T-cell (primary cell): ENCODE results near the gene NAPG. TPM values are rescaled to one million over a fixed set of nuclear protein-coding genes. Genes with fewer than 3 reads are reported as not detected.
A peak's percentile ranks its signal among the peaks of the same experiment; 100 is the strongest.

ENCODE experiments used
- ATAC-seq, 4 experiments: fragments of 200-7000 bp in 3 of 4; fragments of 150-1000 bp in 1 of 4; cut with Tn5 transposase; replicated peaks in 1 of 4; 1 replicate in 3 of 4; 2 replicates in 1 of 4; pipeline ENCODE4 v1.10.0; 2021; ENCODE audit warnings: moderate library complexity in 3 of 4, mild to moderate bottlenecking in 2 of 4, moderate number of reproducible peaks in 1 of 4
- CTCF ChIA-PET, 2 donors: fragments of 300-600 bp; sonication (Branson Sonifier 250); formaldehyde crosslinking; loops; one replicate each; lab custom pipeline; 2022; ENCODE audit warnings: antibody characterized with exemption in 2 of 2; lab: Charles Lee
- POLR2A ChIA-PET, 2 donors: fragments of 300-600 bp; sonication (Branson Sonifier 250); formaldehyde crosslinking; loops; one replicate each; lab custom pipeline; 2022; ENCODE audit warnings: antibody characterized with exemption in 2 of 2; lab: Charles Lee
- DNase-seq, 35 experiments: peaks; one replicate each; pipeline versions ENCODE4 v3.0.0 to v3.0.0-alpha.2; 2013 to 2023
- H3K27ac ChIP-seq: one replicate; pipeline ENCODE4 v1.5.1; 2013; ENCODE audit warnings: low read length
- H3K27me3 ChIP-seq, 2 experiments: replicated peaks in 1 of 2; 1 replicate in 1 of 2; 2 replicates in 1 of 2; pipeline versions ENCODE4 v1.6.1 to v1.7.0; 2013; ENCODE audit warnings: low read length in 1 of 2, mixed read lengths in 1 of 2; ENCODE audit not compliant: control insufficient read depth in 2 of 2, insufficient read depth in 2 of 2; ENCODE audit errors: extremely low read depth in 1 of 2
- H3K36me3 ChIP-seq, 2 donors: 1 replicate in 1 of 2; 2 replicates in 1 of 2; pipeline versions ENCODE4 v1.6.1 to v1.7.0; 2013; ENCODE audit warnings: low read length in 1 of 2; ENCODE audit not compliant: control insufficient read depth in 2 of 2, insufficient read depth in 1 of 2; ENCODE audit errors: extremely low read depth in 1 of 2
- H3K4me1 ChIP-seq, 2 experiments: 1 replicate in 1 of 2; 2 replicates in 1 of 2; pipeline versions ENCODE4 v1.6.1 to v1.7.0; 2013; ENCODE audit warnings: low read length in 2 of 2, mixed read lengths in 1 of 2; ENCODE audit not compliant: insufficient read depth in 2 of 2, control insufficient read depth in 1 of 2; ENCODE audit errors: extremely low read depth in 1 of 2
- H3K4me3 ChIP-seq, 2 donors: 1 replicate in 1 of 2; 2 replicates in 1 of 2; pipeline versions ENCODE4 v1.5.1 to v1.7.0; 2013; ENCODE audit warnings: mild to moderate bottlenecking in 2 of 2, low read length in 1 of 2, moderate library complexity in 1 of 2; ENCODE audit not compliant: control insufficient read depth in 1 of 2; ENCODE audit errors: extremely low read depth in 1 of 2
- H3K9me3 ChIP-seq: 2 replicates; pipeline ENCODE4 v1.7.0; 2013
- H3K27ac Mint-ChIP-seq, 2 donors: one replicate each; pipeline ENCODE4 v1.8.0; 2020 to 2021; ENCODE audit warnings: mild to moderate bottlenecking in 2 of 2, mixed read lengths in 2 of 2
- H3K27me3 Mint-ChIP-seq, 2 donors: one replicate each; pipeline ENCODE4 v1.8.0; 2021 to 2022; ENCODE audit warnings: mixed read lengths in 2 of 2
- H3K36me3 Mint-ChIP-seq: one replicate; pipeline ENCODE4 v1.8.0; 2021; ENCODE audit warnings: mixed read lengths
- H3K4me1 Mint-ChIP-seq, 3 donors: one replicate each; pipeline ENCODE4 v1.8.0; 2020 to 2022; ENCODE audit warnings: mixed read lengths in 3 of 3, mild to moderate bottlenecking in 1 of 3
- H3K4me3 Mint-ChIP-seq, 3 donors: one replicate each; pipeline ENCODE4 v1.8.0; 2020 to 2022; ENCODE audit warnings: mild to moderate bottlenecking in 3 of 3, mixed read lengths in 3 of 3, moderate library complexity in 3 of 3
- H3K9me3 Mint-ChIP-seq, 3 donors: one replicate each; pipeline ENCODE4 v1.8.0; 2020 to 2022; ENCODE audit warnings: mixed read lengths in 3 of 3
- WGBS: methylation state at CpG from one replicate; pipeline ENCODE4 v1.1.5; 2013; ENCODE audit warnings: missing lambda C conversion rate; ENCODE audit not compliant: insufficient coverage; 5-methylcytosine and 5-hydroxymethylcytosine counted together
- total RNA-seq, 35 experiments: library from RNA in 6 of 35; stranded (reverse) in 6 of 35; fragments of 120-200 nt in 1 of 35; gene quantifications; one replicate each; pipeline versions ENCODE4 v1.2.1 to v1.2.4 and lab custom pipeline; 2013 to 2026

The NAPG gene
- total RNA-seq, 5 donors from 2014 or later (not counting 1 experiment from before 2014, with no cell fraction given): 22.6 to 33.4 (median 28.0) TPM

DNA sequence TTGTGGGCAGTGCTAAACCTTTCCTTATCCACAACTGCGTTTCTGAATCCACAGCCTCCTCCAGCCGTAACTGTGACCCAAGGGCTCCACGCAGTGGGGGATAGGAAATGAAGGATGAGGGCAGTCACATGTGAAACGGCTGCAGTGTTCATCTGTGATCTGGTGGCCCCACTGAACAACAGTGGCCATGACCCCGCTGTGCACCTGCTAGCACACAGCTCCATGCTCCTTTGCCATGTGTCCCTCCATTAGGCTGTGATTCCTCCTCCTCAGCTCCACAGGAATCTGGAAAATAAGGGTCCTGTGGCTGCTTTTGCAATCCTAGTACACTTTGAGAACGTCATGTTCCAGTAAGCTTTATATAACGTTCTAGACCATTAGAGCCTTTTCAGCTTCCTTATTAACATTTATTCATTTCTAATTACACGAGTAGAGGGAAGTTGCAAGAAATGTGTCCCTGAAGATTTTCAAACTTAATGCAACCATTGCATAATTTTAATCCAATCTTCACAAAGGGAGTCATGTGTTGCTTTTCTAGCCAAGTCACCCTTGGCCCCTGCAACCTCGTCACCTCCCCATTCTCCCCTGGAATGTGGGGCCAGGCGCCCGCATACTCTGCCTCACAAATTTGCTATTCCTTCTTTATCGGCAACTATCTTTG lies 7.1 kb upstream of the NAPG start:
- POLR2A ChIA-PET: no interaction called here
- no peak for ATAC-seq

DNA sequence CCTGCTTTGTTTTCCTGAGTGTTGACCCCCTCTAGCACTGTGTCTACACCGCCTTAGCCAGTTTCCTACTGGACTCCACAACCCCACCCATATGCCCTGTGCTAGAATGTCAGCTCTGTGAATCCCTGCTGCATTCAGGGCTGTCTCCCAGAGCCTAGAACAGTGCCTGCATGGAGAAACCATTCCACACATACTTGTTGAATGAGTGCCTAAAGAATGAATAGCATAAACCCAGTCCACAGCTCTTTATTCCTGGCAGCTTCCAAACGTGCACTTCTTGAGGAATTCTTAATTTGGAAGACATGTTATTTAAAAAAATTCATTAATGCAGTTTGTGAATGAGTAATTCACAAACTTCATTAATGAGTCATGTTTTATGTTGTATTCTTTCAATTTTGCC lies 6.5 kb upstream of the NAPG start:
- Histone ChIP-seq H3K27ac (no peak overlapping the region), H3K27me3 (peaks cover 0 to 28% of the 10 kb centered on the region in 2 experiments), H3K9me3 (no peaks in the 10 kb centered on the region), H3K36me3 (no peaks in the 10 kb centered on the region), H3K4me3 (no peak overlapping the region), H3K4me1 (peaks cover 0 to 3% of the 10 kb centered on the region in 2 experiments)
- H3K9me3 Mint-ChIP-seq: no peaks in the 10 kb centered on the region
- 67% methylated on average over 1 of the region's 2 CpGs for WGBS
- H3K27ac Mint-ChIP-seq: no peak overlapping the region
- CTCF ChIA-PET: interaction anchor here (0.6 to 1.5 kb wide), 5 partner anchors 15 to 547 kb away, joined by 3 to 4 read pairs (median 3); no protein-coding TSS in a partner anchor
- H3K4me3 Mint-ChIP-seq: no peak overlapping the region
- DNase-seq (no peak), ATAC-seq (no peak)
- peaks cover 1 to 9% (median 7%) of the 10 kb centered on the region in 3 donors for H3K4me1 Mint-ChIP-seq
- no peaks in the 10 kb centered on the region for H3K36me3 Mint-ChIP-seq
- POLR2A ChIA-PET: no interaction called here
- peaks cover 29 to 52% of the 10 kb centered on the region in 2 donors for H3K27me3 Mint-ChIP-seq

More for the DNA sequence above, 7.1 kb upstream of the NAPG start:
- Mint-ChIP-seq H3K27me3 (peaks cover 35 to 57% of the 10 kb centered on the region in 2 donors), H3K27ac (peak overlapping the region in 1 of 2 donors; percentile 19), H3K4me3 (no peak overlapping the region), H3K4me1 (peaks cover 0 to 6% (median 5%) of the 10 kb centered on the region in 3 donors), H3K36me3 (no peaks in the 10 kb centered on the region), H3K9me3 (no peaks in the 10 kb centered on the region)
- H3K27ac ChIP-seq: no peak overlapping the region
- H3K27me3 ChIP-seq: peaks cover 0 to 34% of the 10 kb centered on the region in 2 experiments
- 74% methylated on average over 7 of the region's 12 CpGs for WGBS
- CTCF ChIA-PET: interaction anchor here in 1 of 2 donors (1.3 to 1.5 kb wide), 2 partner anchors 41 to 547 kb away, joined by 3 read pairs; no protein-coding TSS in a partner anchor
- peaks cover 0 to 3% of the 10 kb centered on the region in 2 experiments for H3K4me1 ChIP-seq
- H3K36me3 ChIP-seq: no peaks in the 10 kb centered on the region
- H3K9me3 ChIP-seq: no peaks in the 10 kb centered on the region
- DNase-seq: no peak
- H3K4me3 ChIP-seq: no peak overlapping the region

DNA sequence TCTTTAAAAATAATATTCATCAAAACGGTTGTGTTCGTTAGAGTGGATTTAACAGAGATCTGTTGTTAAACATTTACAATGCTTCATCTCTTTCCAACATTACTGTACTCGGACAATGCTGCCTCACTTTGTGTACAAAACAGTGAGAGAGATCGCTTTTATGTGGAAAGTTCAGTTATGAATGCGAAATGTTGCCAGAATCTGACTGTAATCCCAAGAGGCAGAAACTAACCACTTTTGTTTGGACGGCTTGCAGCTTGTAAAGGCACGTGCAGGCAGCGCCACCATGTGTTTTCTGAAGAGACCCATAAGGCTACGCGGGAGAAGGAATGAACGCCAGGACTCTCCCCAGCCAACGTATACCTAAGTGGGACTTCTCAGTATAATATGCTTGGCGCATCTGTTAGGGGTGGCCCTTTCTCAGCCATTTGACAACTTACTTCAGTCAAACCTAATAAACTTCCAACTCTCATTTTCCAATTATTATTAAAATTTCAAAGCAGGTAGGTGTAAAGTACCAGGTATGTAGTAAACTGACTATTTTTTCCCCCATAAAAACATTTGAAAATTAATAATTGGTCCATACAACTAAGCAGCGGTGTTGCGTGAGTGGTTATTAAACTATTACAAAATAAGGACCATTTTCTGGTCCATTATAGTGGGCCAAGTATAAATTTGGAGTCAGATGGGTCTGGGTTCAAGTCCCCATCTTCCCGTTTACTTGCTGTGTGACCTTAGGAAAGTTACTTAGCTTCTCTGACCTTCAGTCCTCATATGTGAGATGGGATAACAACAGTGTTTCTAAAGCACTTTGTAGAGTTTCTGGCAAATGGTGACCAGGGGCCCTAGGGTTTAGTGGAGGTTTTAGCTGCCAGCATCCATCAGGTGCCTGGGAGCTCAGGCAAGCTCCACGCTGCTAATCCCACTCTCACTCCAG lies 5.6 kb upstream of the NAPG start:
- Histone ChIP-seq H3K4me1 (peaks cover 2 to 5% of the 10 kb centered on the region in 2 experiments), H3K27me3 (peaks cover 0 to 26% of the 10 kb centered on the region in 2 experiments), H3K4me3 (no peak overlapping the region), H3K27ac (no peak overlapping the region), H3K9me3 (no peaks in the 10 kb centered on the region), H3K36me3 (no peaks in the 10 kb centered on the region)
- peak in 34 of 35 experiments; percentile 12 to 74 (median 46) for DNase-seq
- CTCF ChIA-PET: interaction anchor here (0.6 to 1.0 kb wide), 5 partner anchors 14 to 1186 kb away, joined by 3 to 4 read pairs (median 3); partner anchors contain the start of gene TWSG1 (in 1 of the 2)
- H3K27ac Mint-ChIP-seq: no peak overlapping the region
- peak; percentile 78 to 98 (median 85) for ATAC-seq
- peaks cover 29 to 45% of the 10 kb centered on the region in 2 donors for H3K27me3 Mint-ChIP-seq
- H3K9me3 Mint-ChIP-seq: no peaks in the 10 kb centered on the region
- POLR2A ChIA-PET: no interaction called here
- WGBS: 22% methylated on average over 6 of the region's 17 CpGs
- H3K4me1 Mint-ChIP-seq: peaks cover 10 to 18% (median 16%) of the 10 kb centered on the region in 3 donors
- no peaks in the 10 kb centered on the region for H3K36me3 Mint-ChIP-seq
- H3K4me3 Mint-ChIP-seq: no peak overlapping the region

DNA sequence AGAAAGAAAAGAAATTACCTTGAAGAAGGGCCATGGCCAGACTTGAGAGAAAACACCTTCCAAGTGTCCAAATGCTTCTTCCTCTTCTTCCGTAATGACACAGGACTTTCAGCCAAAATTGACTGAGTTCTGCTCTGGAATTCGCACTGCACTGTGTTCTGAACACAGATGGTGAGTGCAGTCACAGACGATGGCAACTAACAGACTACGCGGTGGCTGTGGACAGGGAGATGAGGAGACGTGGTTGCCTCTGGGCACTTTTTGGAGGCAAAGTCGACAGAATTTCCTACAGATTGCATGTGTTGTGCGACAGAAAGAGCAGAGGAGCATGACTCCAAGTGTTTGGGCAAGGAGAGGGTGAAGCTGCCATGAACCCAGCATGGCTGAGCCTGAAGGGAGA lies 4.3 kb upstream of the NAPG start:
- CTCF ChIA-PET: interaction anchor here in 1 of 2 donors (1.4 kb wide), 1 partner anchor 15 kb away, joined by 4 read pairs; no protein-coding TSS in a partner anchor
- peaks cover 7% of the 10 kb centered on the region in 2 experiments for H3K4me1 ChIP-seq
- H3K9me3 ChIP-seq: no peaks in the 10 kb centered on the region
- Mint-ChIP-seq H3K27ac (no peak overlapping the region), H3K27me3 (peaks cover 23 to 33% of the 10 kb centered on the region in 2 donors), H3K4me1 (peaks cover 13 to 24% (median 21%) of the 10 kb centered on the region in 3 donors), H3K36me3 (no peaks in the 10 kb centered on the region), H3K9me3 (no peaks in the 10 kb centered on the region), H3K4me3 (no peak overlapping the region)
- H3K4me3 ChIP-seq: no peak overlapping the region
- whole genome bisulfite sequencing: 93% methylated on average over 8 of the region's 8 CpGs
- ATAC-seq (no peak), DNase-seq (no peak)
- H3K27ac ChIP-seq: no peak overlapping the region
- H3K36me3 ChIP-seq: no peaks in the 10 kb centered on the region
- POLR2A ChIA-PET: no interaction called here
- H3K27me3 ChIP-seq: peaks cover 0 to 22% of the 10 kb centered on the region in 2 experiments

GRCh38 chr18:10522574-10522973 lies 3.3 kb upstream of the NAPG start:
- peaks cover 17 to 24% of the 10 kb centered on the region in 2 donors for H3K27me3 Mint-ChIP-seq
- peaks cover 23 to 33% (median 29%) of the 10 kb centered on the region in 3 donors for H3K4me1 Mint-ChIP-seq
- Histone ChIP-seq H3K9me3 (no peaks in the 10 kb centered on the region), H3K27me3 (peaks cover 0 to 15% of the 10 kb centered on the region in 2 experiments), H3K4me1 (peaks cover 8 to 17% of the 10 kb centered on the region in 2 experiments), H3K36me3 (no peaks in the 10 kb centered on the region), H3K4me3 (no peak overlapping the region), H3K27ac (no peak overlapping the region)
- DNase-seq (no peak), ATAC-seq (no peak)
- WGBS: 91% methylated on average over 2 of the region's 2 CpGs
- POLR2A ChIA-PET: no interaction called here
- CTCF ChIA-PET: interaction anchor here in 1 of 2 donors (1.4 kb wide), 1 partner anchor 14 kb away, joined by 4 read pairs; no protein-coding TSS in a partner anchor
- no peaks in the 10 kb centered on the region for H3K36me3 Mint-ChIP-seq
- no peaks in the 10 kb centered on the region for H3K9me3 Mint-ChIP-seq
- no peak overlapping the region for H3K27ac Mint-ChIP-seq
- no peak overlapping the region for H3K4me3 Mint-ChIP-seq

DNA sequence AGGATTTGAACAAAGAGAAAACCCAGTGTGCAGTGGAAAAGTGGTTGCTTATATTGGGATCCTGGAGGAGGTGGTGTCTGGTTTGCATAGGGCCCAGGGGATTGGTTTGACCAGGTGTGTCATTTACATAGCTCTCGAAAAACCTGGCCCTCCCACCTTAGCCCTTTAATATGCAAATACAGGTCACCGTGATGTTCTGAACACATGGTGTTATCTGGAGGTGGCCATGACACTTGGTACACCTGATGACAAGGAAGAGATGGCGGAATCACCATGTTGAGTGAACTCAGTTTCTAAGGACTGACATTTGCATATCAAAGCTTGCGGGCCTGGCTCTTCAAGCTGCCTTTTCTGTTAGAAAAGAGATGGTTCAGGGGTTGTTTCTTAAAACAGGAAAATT lies 2.3 kb upstream of the NAPG start:
- no peaks in the 10 kb centered on the region for H3K36me3 Mint-ChIP-seq
- peaks cover 0 to 13% of the 10 kb centered on the region in 2 experiments for H3K27me3 ChIP-seq
- peaks cover 10 to 20% of the 10 kb centered on the region in 2 donors for H3K27me3 Mint-ChIP-seq
- H3K4me3 ChIP-seq: no peak overlapping the region
- H3K4me1 ChIP-seq: peaks cover 8 to 23% of the 10 kb centered on the region in 2 experiments
- ATAC-seq (no peak), DNase-seq (no peak)
- no CpG with 5 or more reads among the region's 4 CpGs for WGBS
- POLR2A ChIA-PET: no interaction called here
- H3K9me3 ChIP-seq: no peaks in the 10 kb centered on the region
- H3K36me3 ChIP-seq: no peaks in the 10 kb centered on the region
- no peak overlapping the region for H3K27ac Mint-ChIP-seq
- no peaks in the 10 kb centered on the region for H3K9me3 Mint-ChIP-seq
- no peak overlapping the region for H3K4me3 Mint-ChIP-seq
- H3K27ac ChIP-seq: no peak overlapping the region
- CTCF ChIA-PET: no interaction called here
- peaks cover 33 to 41% (median 39%) of the 10 kb centered on the region in 3 donors for H3K4me1 Mint-ChIP-seq
